Activated T-cell treated with anti-CD3 and anti-CD28 coated beads for 4 hours (primary cell): ENCODE measurements around the gene PPT1.

Experiments used
- DNase-seq: peaks from one replicate; pipeline ENCODE4 v3.0.0-alpha.2; 2020

Gene PPT1

DNA sequence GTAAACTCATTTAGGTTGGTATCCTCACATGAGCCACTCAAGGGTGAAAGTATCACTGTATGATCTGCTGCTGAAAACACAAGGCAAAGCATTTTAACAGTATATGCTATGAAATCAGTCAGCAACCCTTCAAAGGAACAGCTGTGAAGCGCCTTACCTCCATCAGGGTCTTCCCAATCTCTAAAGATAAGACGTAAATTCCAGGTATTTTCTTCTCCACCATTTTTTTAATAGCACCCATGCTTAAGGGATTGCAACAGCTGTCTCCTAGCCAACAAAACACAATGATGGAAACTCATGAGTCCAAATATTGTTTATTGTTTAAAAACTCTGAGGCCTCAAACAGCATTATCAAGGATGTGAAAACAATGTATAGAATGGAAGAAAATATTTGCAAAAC lies 4.8 kb downstream of the PPT1 start:
- DNase-seq, result no peak

GRCh38 chr1:40090652-40091355 lies 6.2 kb downstream of the PPT1 start:
- DNase-seq, result no peak

GRCh38 chr1:40084750-40085149 lies 12.3 kb downstream of the PPT1 start:
- DNase-seq, result peak; percentile 14

- DNase-seq, result no peak
These were observed 15.2 kb downstream of the PPT1 start for GRCh38 chr1:40081871-40082270.

GRCh38 chr1:40079774-40080400 lies 17.2 kb downstream of the PPT1 start:
- DNase-seq, result no peak

DNA sequence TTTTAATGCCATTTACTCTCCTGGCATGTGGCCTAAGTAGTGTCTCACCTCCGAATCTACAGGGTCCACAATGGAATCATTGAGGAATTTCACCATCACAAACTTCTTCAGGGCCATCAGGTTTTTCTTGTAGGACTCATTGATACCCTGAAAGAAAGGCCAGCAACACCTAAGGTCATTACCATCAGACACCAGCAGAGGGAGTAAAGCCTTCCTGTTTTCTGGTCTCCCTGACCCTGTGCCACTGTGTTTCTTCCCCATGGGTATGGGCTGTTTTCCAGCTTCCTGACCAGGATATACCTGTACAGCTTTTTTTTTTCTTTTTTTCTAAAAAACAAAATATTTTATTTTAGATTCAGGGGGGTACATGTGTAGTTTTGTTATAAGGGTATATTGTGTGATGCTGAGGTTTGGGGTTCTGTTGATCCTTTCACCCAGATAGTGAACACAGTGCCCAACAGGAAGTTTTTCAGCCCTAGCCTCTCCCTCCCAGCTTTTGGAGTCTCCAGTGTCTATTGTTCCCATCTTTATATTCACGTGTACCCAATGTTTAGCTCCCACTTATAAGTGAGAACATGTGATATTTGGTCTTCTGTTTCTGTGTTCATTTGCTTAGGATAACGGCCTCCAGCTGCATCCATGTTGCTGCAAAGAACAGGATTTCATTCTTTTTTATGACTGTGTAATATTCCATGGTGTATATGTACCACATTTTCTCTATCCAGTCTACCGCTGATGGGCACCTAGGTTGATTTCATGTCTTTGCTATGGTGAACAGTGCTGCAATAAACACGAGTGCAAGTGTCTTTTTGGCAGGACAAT lies 18.3 kb downstream of the PPT1 start:
- DNase-seq, result peak; percentile 37

DNA sequence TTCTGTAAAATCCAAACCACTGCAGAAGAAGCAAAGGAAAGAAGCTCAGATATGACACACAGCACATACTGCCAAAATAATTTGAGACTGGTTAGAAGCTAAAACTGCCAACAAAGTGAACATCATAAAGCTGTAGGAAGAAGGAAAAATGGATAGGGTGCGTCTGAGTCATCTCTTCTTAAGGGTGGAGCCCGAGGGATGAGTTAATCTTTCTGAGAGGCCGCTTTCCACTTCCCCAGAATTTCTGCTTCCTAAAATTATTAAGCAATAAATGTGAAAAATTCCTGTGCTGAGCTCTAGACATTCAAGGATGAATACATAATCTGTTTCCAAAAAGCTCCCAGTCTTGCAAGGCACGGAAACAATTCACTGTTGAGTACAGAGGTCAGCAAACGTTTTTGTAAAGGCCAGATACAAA lies 20.1 kb downstream of the PPT1 start:
- no peak for DNase-seq

GRCh38 chr1:40075266-40075665 lies 21.8 kb downstream of the PPT1 start:
- no peak for DNase-seq

- no peak for DNase-seq
These were observed 24.0 kb downstream of the PPT1 start for GRCh38 chr1:40073062-40073461.

- DNase-seq, result no peak
These were observed 24.9 kb downstream of the PPT1 start for GRCh38 chr1:40072142-40072541.

DNA sequence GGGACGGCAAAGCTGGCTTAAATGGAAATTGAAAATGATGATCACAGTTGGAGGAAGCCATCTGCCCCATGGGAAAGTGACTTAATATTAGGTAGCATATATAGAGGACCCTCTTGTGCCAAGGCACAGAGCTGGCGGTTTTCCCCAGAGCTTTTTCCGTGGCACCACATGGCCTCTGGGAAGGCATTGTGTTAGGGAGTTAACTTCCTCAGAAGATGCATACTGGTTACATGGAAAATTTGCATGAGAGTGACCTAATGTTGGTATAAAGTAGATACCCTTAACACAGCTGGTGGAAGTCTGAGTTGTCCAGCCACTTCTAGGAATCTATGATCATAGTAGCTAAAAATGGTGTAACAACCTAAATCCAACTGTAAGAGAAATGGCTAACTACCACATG lies 29.2 kb downstream of the PPT1 start:
- no peak for DNase-seq

DNA sequence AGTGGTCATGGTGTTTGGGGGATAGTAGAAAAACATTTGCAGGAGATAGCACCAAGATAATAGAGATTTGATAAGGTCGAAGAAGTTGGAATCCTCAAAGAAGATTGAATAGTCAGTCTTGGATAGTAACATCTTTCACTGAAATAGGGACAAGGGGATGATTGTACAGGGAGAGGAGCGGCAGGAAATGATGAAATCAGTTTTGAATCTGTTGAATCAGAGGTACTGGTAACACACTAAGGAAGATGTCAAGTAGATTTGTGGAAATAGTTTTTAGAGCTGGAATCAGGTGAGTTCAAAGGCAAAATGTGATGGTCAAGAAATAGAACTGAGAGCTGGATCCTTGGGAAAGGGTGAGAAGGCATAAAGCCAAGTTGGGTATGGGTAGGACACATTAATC lies 30.0 kb downstream of the PPT1 start:
- no peak for DNase-seq

DNA sequence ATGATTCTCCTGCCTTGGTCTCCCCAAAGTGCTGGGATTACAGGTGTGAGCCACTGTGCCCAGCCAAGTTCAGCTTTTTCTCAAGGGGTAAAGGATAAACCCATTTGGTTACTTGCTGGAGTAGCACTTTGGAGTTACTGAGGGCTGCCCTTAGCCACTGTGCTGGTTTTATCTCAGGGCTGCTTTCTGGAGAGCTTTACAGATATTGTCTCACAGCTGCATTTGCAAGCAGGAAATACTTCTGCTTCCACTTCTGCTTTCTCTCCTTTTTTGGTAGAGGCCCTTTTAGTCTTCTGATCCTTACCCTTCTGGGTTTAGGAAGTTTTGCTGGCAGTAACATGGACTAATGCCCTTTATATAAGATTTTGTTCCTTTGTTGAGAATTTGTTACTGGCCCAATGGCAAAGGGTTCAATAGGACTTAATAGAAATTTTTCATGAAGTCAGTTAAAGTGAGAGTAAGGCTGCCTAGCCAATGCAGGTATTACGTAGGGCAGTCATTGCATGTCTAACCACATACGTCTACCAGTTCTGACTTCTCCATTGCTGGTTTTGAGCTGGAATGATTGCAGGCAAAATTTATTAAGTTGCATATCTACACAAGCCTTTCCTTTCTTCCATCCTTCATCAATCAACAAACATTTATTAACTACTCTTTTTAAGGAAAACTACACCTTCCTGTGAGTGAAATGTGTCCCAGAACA lies 32.1 kb downstream of the PPT1 start:
- DNase-seq, result no peak

DNA sequence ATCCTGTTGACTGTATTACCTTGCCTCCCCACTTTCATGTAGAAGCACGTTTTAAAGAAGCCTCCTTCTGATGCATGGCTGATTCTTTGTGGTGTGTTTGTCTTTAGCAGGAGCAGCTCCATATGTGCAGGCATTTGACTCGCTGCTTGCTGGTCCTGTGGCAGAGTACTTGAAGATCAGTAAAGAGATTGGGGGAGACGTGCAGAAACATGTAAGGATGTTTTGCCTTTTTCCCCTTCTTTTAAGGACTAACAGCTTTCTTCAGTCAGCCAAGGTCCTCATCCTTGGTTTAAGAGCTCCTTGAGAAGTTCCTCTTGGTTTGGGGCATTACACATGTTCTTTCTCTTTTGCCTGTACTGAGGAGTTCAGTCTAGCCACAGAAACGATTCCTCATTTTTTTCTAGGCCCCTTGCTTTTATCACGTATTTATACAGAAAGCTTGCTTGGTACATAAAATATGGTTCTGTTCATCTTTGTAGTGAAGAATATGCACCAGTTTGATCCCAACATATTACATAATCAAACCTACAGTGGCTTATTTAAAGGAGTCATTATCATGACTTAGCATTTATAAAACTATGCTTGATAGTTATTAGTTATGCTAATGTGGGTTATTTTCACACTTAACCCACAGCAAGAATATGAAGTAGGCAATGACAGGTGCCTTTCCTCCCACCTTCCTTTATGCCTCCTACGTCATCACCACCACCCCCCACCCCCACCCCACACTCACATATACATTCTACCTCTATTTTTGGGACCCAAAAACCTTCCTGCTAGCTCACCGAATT lies 36.9 kb downstream of the PPT1 start:
- DNase-seq, result no peak

DNA sequence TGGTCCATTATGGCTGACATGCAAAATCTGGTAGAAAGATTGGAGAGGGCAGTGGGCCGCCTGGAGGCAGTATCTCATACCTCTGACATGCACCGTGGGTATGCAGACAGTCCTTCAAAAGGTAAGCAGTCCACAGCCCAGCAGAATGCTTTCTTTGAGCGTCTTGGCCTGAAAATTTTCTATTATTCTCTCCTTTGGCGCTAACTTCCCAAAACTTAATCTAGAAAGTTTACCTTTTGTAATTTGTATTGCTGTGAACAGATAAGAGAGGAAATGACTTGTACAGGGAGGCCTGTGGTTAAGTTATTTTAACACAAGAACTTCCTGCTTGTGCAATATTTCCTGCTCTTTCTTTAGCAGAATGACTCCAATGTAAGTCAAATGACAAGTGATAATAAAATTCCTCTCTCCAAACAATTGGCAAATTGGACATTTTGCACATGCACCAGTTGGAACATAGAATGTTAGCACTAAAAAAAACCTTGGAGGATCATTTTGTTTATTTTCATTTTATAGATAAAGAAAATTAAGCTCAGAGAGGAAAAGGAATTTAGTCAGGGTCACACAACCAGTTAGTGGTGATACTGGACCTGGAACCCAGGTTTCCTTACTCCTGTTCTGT lies 37.6 kb downstream of the PPT1 start:
- DNase-seq, result no peak

DNA sequence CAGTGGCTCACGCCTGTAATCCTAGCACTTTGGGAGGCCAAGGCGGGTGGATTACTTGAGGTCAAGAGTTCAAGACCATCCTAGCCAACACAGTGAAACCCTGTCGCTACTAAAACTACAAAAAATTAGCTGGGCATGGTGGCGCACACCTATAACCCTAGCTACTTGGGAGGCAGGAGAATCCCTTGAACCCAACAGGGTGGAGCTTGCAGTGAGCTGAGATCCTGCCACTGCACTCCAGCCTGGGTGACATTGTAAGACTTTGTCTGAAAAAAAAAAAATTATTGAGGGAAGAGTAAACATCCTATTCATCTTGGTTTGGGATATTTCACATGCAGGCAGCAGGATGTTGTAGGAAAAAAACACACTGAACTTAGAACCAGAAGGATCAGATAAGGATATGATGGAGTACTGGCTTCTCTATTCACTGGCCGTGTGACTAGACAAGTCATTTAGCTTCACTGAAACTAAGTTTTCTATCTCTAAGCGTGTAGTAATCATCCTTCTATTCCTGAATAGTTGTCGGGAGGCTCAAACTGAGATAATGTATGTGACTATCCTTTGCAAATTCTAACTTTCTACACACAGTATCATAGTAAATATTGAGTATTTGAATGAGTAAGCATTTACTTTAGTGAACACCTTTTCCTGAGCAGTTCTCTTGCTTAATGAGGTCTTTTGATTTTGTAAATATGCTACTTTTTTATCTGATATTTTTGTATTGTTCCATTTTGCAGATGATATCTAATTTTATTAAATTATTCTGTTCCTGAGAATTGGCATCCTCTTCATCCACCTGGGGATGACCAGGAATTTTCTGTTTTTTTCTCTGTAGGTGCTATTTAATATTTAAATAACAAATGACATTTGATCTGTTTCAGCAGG lies 38.4 kb downstream of the PPT1 start:
- DNase-seq, result no peak

- no peak for DNase-seq
These were observed 39.0 kb downstream of the PPT1 start for GRCh38 chr1:40058097-40058452.

GRCh38 chr1:40057310-40058030 lies 39.6 kb downstream of the PPT1 start:
- DNase-seq, result no peak

- no peak for DNase-seq
These were observed 40.3 kb downstream of the PPT1 start for GRCh38 chr1:40056519-40057309.
